H4 (cell line): ENCODE measurements around the gene ZNF768. TPM values are rescaled to one million over a fixed set of nuclear protein-coding genes. Genes with fewer than 3 reads are reported as not detected.
"Not testable (repeated sequence)": the region's sequence is repeated elsewhere in the genome, so short reads cannot be mapped to it uniquely, and the experiment has no call there.

Experiments used
- DNase-seq: peaks from one replicate; pipeline ENCODE4 v3.0.0-alpha.2; 2015; ENCODE audit warnings: low spot score
- total RNA-seq: library from RNA; depleted of rRNA; stranded (reverse); fragments of >200 nt; shearing (Covaris generic); gene quantifications from 2 replicates; pipeline ENCODE4 v1.2.3, GENCODE V29; 2014

ZNF768 gene
- total RNA-seq, 1 experiment from 2014 or later, result 22.7 TPM

GRCh38 chr16:30555315-30556124, 29.2 kb upstream of the ZNF768 start:
- no peak for DNase-seq

- DNase-seq, result no peak
These were observed 28.4 kb upstream of the ZNF768 start for GRCh38 chr16:30554557-30555314.

- no peak for DNase-seq
These were observed 27.1 kb upstream of the ZNF768 start for GRCh38 chr16:30553393-30553899.

- no peak for DNase-seq
These were observed 26.6 kb upstream of the ZNF768 start for GRCh38 chr16:30552956-30553355.

- no peak for DNase-seq
These were observed 25.4 kb upstream of the ZNF768 start for GRCh38 chr16:30551781-30552180.

- DNase-seq, result no peak
These were observed 22.3 kb upstream of the ZNF768 start for GRCh38 chr16:30548416-30549253.

- DNase-seq, result no peak
These were observed 19.7 kb upstream of the ZNF768 start for GRCh38 chr16:30546115-30546514.

GRCh38 chr16:30543067-30543466, 16.7 kb upstream of the ZNF768 start:
- no peak for DNase-seq

- DNase-seq, result no peak
These were observed 15.3 kb upstream of the ZNF768 start for GRCh38 chr16:30541502-30542329.

GRCh38 chr16:30540916-30541464, 14.6 kb upstream of the ZNF768 start:
- DNase-seq, result not testable (repeated sequence)

- not testable (repeated sequence) for DNase-seq
These were observed 13.7 kb upstream of the ZNF768 start for GRCh38 chr16:30539986-30540526.

- DNase-seq, result no peak
These were observed 12.9 kb upstream of the ZNF768 start for GRCh38 chr16:30539000-30539964.

- not testable (repeated sequence) for DNase-seq
These were observed 10.1 kb upstream of the ZNF768 start for GRCh38 chr16:30536391-30537024.

GRCh38 chr16:30535777-30536190, 9.4 kb upstream of the ZNF768 start:
- peak; percentile 40 for DNase-seq

GRCh38 chr16:30535106-30535776, 8.9 kb upstream of the ZNF768 start:
- DNase-seq, result no peak

GRCh38 chr16:30534368-30535105, 8.2 kb upstream of the ZNF768 start, which contains the start of gene ZNF747:
TSS of gene ZNF747 (minus strand) at chr16:30534858. CDS start at chr16:30534679, 179 bp downstream.
- DNase-seq, result peak; percentile 68

GRCh38 chr16:30533748-30534367, 7.5 kb upstream of the ZNF768 start:
- no peak for DNase-seq
